ENCODE measurements around the gene C2CD2.

The C2CD2 gene

GRCh38 chr21:41932191-41932575, 21.6 kb downstream of the C2CD2 start:
- no peak overlapping the region for H3K27ac ChIP-seq (ENCODE audit: low read depth, low read length)
- H3K9ac ChIP-seq (ENCODE audit: low read length) = no peak overlapping the region
- no peaks in the 10 kb centered on the region for H3K36me3 ChIP-seq (ENCODE audit: control insufficient read depth, insufficient read depth, low read length)
- H3K18ac ChIP-seq (ENCODE audit: low read length) = no peak overlapping the region
- no CpG with 5 or more reads among the region's 13 CpGs for WGBS (ENCODE audit: extremely low coverage, insufficient coverage, low lambda C conversion rate)
- H3K27me3 ChIP-seq (ENCODE audit: insufficient read depth, low read length, poor library complexity) = no peaks in the 10 kb centered on the region
- H3K4ac ChIP-seq (ENCODE audit: low read depth, low read length) = no peak overlapping the region
- H3K4me3 ChIP-seq (ENCODE audit: low read length) = no peak overlapping the region
- H3K4me2 ChIP-seq (ENCODE audit: low read length) = no peak overlapping the region
- no peak overlapping the region for H4K5ac ChIP-seq (ENCODE audit: low read length)
- DNase-seq = no peak
- H2BK15ac ChIP-seq (replicated peaks; ENCODE audit: low read depth) = no peak overlapping the region
- no peaks in the 10 kb centered on the region for H3K79me2 ChIP-seq (ENCODE audit: control insufficient read depth, insufficient read depth, low read length)
- no peak overlapping the region for H4K8ac ChIP-seq (ENCODE audit: low read depth, low read length)
- no peak overlapping the region for H3K23ac ChIP-seq (ENCODE audit: low read length)
- no peak overlapping the region for H3K56ac ChIP-seq (ENCODE audit: low read length)
- no peak overlapping the region for H2AK5ac ChIP-seq (ENCODE audit: low read length)
- H3K79me1 ChIP-seq (ENCODE audit: low read length) = no peaks in the 10 kb centered on the region
- no peak overlapping the region for H2BK120ac ChIP-seq (ENCODE audit: low read depth, low read length)
- no peak overlapping the region for H2BK5ac ChIP-seq (ENCODE audit: low read length)
- H3K4me1 ChIP-seq (ENCODE audit: control insufficient read depth, low read depth, low read length) = peaks cover 2% of the 10 kb centered on the region

DNA sequence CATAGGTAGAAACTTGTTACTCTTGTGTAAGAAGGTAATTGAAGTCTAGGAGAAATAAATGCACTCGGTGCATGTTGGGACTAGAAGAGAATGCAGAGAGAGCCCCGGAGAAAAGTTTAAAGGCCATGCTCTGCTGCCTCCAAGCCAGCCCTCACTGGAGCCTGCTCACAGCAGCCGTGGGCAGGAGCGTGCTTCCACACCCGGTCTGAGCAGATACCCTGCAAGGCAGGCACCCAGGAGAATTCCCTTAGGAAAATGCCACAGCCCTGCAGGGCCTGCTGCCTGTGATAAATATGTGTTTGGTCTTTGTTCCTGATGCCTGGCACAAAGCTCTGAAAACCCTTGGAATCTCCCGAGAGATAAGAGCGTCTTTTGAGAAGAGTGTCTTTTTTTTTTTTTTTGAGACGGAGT, 22.8 kb downstream of the C2CD2 start:
- Histone ChIP-seq H3K27ac (ENCODE audit: low read depth, low read length) (no peak overlapping the region), H3K27me3 (ENCODE audit: insufficient read depth, low read length, poor library complexity) (no peaks in the 10 kb centered on the region), H2BK5ac (ENCODE audit: low read length) (no peak overlapping the region), H3K79me2 (ENCODE audit: control insufficient read depth, insufficient read depth, low read length) (no peaks in the 10 kb centered on the region), H3K4me2 (ENCODE audit: low read length) (no peak overlapping the region), H2BK15ac (replicated peaks; ENCODE audit: low read depth) (no peak overlapping the region), H3K4ac (ENCODE audit: low read depth, low read length) (no peak overlapping the region), H3K4me1 (ENCODE audit: control insufficient read depth, low read depth, low read length) (peaks cover 4% of the 10 kb centered on the region), H3K9ac (ENCODE audit: low read length) (no peak overlapping the region), H4K8ac (ENCODE audit: low read depth, low read length) (no peak overlapping the region), H3K56ac (ENCODE audit: low read length) (no peak overlapping the region), H2BK120ac (ENCODE audit: low read depth, low read length) (no peak overlapping the region), H3K23ac (ENCODE audit: low read length) (no peak overlapping the region), H4K5ac (ENCODE audit: low read length) (no peak overlapping the region), H3K79me1 (ENCODE audit: low read length) (no peaks in the 10 kb centered on the region), H3K4me3 (ENCODE audit: low read length) (no peak overlapping the region), H3K18ac (ENCODE audit: low read length) (no peak overlapping the region), H2AK5ac (ENCODE audit: low read length) (no peak overlapping the region), H3K36me3 (ENCODE audit: control insufficient read depth, insufficient read depth, low read length) (no peaks in the 10 kb centered on the region)
- WGBS (ENCODE audit: extremely low coverage, insufficient coverage, low lambda C conversion rate) = no CpG with 5 or more reads among the region's 8 CpGs
- DNase-seq = peak; percentile 19

GRCh38 chr21:41929248-41929647, 24.6 kb downstream of the C2CD2 start:
- Histone ChIP-seq H3K27me3 (ENCODE audit: insufficient read depth, low read length, poor library complexity) (no peaks in the 10 kb centered on the region), H3K79me1 (ENCODE audit: low read length) (no peaks in the 10 kb centered on the region)

GRCh38 chr21:41928621-41929220, 25.1 kb downstream of the C2CD2 start:
- Histone ChIP-seq H2BK5ac (ENCODE audit: low read length) (no peak overlapping the region), H3K23ac (ENCODE audit: low read length) (no peak overlapping the region), H3K56ac (ENCODE audit: low read length) (no peak overlapping the region), H4K8ac (ENCODE audit: low read depth, low read length) (no peak overlapping the region), H3K4me2 (ENCODE audit: low read length) (no peak overlapping the region), H3K18ac (ENCODE audit: low read length) (no peak overlapping the region), H2BK15ac (replicated peaks; ENCODE audit: low read depth) (no peak overlapping the region), H3K4me1 (ENCODE audit: control insufficient read depth, low read depth, low read length) (peaks cover 9% of the 10 kb centered on the region), H3K4ac (ENCODE audit: low read depth, low read length) (no peak overlapping the region), H3K27ac (ENCODE audit: low read depth, low read length) (no peak overlapping the region), H3K79me2 (ENCODE audit: control insufficient read depth, insufficient read depth, low read length) (no peaks in the 10 kb centered on the region), H3K9ac (ENCODE audit: low read length) (no peak overlapping the region), H4K5ac (ENCODE audit: low read length) (no peak overlapping the region), H3K79me1 (ENCODE audit: low read length) (no peaks in the 10 kb centered on the region), H3K27me3 (ENCODE audit: insufficient read depth, low read length, poor library complexity) (no peaks in the 10 kb centered on the region), H3K36me3 (ENCODE audit: control insufficient read depth, insufficient read depth, low read length) (no peaks in the 10 kb centered on the region), H2BK120ac (ENCODE audit: low read depth, low read length) (no peak overlapping the region), H2AK5ac (ENCODE audit: low read length) (no peak overlapping the region), H3K4me3 (ENCODE audit: low read length) (no peak overlapping the region)
- no peak for DNase-seq
- WGBS (ENCODE audit: extremely low coverage, insufficient coverage, low lambda C conversion rate) = no CpG with 5 or more reads among the region's 10 CpGs

More at GRCh38 chr21:41929248-41929647, 24.6 kb downstream of the C2CD2 start:
- Histone ChIP-seq H3K56ac (ENCODE audit: low read length) (no peak overlapping the region), H4K8ac (ENCODE audit: low read depth, low read length) (no peak overlapping the region), H3K4me3 (ENCODE audit: low read length) (no peak overlapping the region), H2BK120ac (ENCODE audit: low read depth, low read length) (no peak overlapping the region), H3K27ac (ENCODE audit: low read depth, low read length) (no peak overlapping the region), H3K18ac (ENCODE audit: low read length) (no peak overlapping the region), H3K36me3 (ENCODE audit: control insufficient read depth, insufficient read depth, low read length) (no peaks in the 10 kb centered on the region), H2BK5ac (ENCODE audit: low read length) (no peak overlapping the region), H3K23ac (ENCODE audit: low read length) (no peak overlapping the region), H3K4me2 (ENCODE audit: low read length) (no peak overlapping the region), H3K4ac (ENCODE audit: low read depth, low read length) (no peak overlapping the region), H4K5ac (ENCODE audit: low read length) (no peak overlapping the region), H2BK15ac (replicated peaks; ENCODE audit: low read depth) (no peak overlapping the region), H3K79me2 (ENCODE audit: control insufficient read depth, insufficient read depth, low read length) (no peaks in the 10 kb centered on the region), H3K9ac (ENCODE audit: low read length) (no peak overlapping the region), H2AK5ac (ENCODE audit: low read length) (no peak overlapping the region), H3K4me1 (ENCODE audit: control insufficient read depth, low read depth, low read length) (peaks cover 9% of the 10 kb centered on the region)
- DNase-seq = no peak
- no CpG with 5 or more reads among the region's 5 CpGs for WGBS (ENCODE audit: extremely low coverage, insufficient coverage, low lambda C conversion rate)

DNA sequence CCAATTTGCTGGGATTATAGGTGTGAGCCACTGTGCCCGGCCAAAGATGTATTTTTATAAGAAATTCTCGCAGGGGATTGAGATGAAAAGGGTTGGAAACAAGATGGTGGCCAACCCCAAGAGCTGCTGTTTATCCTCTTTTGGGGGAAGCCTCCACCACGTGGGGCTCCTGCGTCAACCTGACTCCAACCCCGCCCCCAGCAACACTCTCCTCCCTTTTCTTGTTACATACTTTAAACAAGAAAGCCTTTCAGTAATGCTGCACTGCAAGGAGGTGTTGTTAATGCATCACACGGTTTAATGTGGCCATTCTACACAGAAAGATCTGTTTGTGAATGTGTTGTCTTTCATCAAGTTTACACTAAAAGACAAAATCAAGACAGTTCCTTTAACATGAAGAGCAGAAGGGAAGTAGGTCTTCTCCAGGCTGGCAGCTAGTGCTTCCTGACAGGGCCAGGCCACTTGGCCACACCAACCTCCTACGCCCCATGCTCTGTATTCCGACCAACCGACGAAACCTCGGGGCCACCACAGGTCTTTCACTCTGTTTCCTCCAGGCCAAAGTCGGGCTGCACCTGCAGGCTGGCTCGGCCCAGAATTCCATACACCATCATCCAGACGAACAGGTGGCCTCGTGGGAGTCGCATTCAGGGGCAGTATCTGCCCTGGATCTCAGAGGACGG, 25.9 kb downstream of the C2CD2 start:
- no peaks in the 10 kb centered on the region for H3K79me2 ChIP-seq (ENCODE audit: control insufficient read depth, insufficient read depth, low read length)
- H3K56ac ChIP-seq (ENCODE audit: low read length) = no peak overlapping the region
- no peak overlapping the region for H3K4ac ChIP-seq (ENCODE audit: low read depth, low read length)
- H3K27ac ChIP-seq (ENCODE audit: low read depth, low read length) = no peak overlapping the region
- H2BK120ac ChIP-seq (ENCODE audit: low read depth, low read length) = no peak overlapping the region
- H3K79me1 ChIP-seq (ENCODE audit: low read length) = no peaks in the 10 kb centered on the region
- no peak for DNase-seq
- no peak overlapping the region for H2AK5ac ChIP-seq (ENCODE audit: low read length)
- H3K4me2 ChIP-seq (ENCODE audit: low read length) = no peak overlapping the region
- no peak overlapping the region for H3K23ac ChIP-seq (ENCODE audit: low read length)
- H3K4me3 ChIP-seq (ENCODE audit: low read length) = no peak overlapping the region
- no peak overlapping the region for H2BK15ac ChIP-seq (replicated peaks; ENCODE audit: low read depth)
- no CpG with 5 or more reads among the region's 17 CpGs for whole genome bisulfite sequencing (ENCODE audit: extremely low coverage, insufficient coverage, low lambda C conversion rate)
- no peak overlapping the region for H2BK5ac ChIP-seq (ENCODE audit: low read length)
- no peak overlapping the region for H4K5ac ChIP-seq (ENCODE audit: low read length)
- no peak overlapping the region for H3K18ac ChIP-seq (ENCODE audit: low read length)
- no peaks in the 10 kb centered on the region for H3K36me3 ChIP-seq (ENCODE audit: control insufficient read depth, insufficient read depth, low read length)
- no peak overlapping the region for H3K9ac ChIP-seq (ENCODE audit: low read length)
- no peaks in the 10 kb centered on the region for H3K27me3 ChIP-seq (ENCODE audit: insufficient read depth, low read length, poor library complexity)
- peaks cover 8% of the 10 kb centered on the region for H3K4me1 ChIP-seq (ENCODE audit: control insufficient read depth, low read depth, low read length)
- no peak overlapping the region for H4K8ac ChIP-seq (ENCODE audit: low read depth, low read length)

DNA sequence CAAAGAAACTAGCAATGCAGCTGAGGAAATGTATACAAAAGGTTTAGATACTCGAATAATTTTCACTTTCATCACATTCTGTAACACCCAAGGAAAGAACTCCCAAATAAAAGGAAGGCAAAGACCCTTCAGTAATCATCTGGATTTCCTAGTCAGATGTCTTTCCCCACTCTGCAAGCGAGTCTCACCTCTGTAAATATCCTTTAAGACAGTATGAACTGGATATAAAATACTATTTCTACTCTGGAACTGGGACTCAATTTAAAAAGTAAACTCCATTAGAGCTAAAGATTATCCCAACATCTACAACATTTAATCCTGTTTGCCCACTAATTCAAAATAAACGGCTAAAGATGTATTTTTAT, 27.0 kb downstream of the C2CD2 start:
- Histone ChIP-seq H2BK15ac (replicated peaks; ENCODE audit: low read depth) (no peak overlapping the region), H3K56ac (ENCODE audit: low read length) (no peak overlapping the region), H2AK5ac (ENCODE audit: low read length) (no peak overlapping the region), H3K4ac (ENCODE audit: low read depth, low read length) (no peak overlapping the region), H3K4me2 (ENCODE audit: low read length) (no peak overlapping the region), H3K79me1 (ENCODE audit: low read length) (no peaks in the 10 kb centered on the region), H2BK120ac (ENCODE audit: low read depth, low read length) (no peak overlapping the region), H3K4me3 (ENCODE audit: low read length) (no peak overlapping the region), H4K8ac (ENCODE audit: low read depth, low read length) (no peak overlapping the region), H3K27ac (ENCODE audit: low read depth, low read length) (no peak overlapping the region), H4K5ac (ENCODE audit: low read length) (no peak overlapping the region), H2BK5ac (ENCODE audit: low read length) (no peak overlapping the region), H3K36me3 (ENCODE audit: control insufficient read depth, insufficient read depth, low read length) (no peaks in the 10 kb centered on the region), H3K18ac (ENCODE audit: low read length) (no peak overlapping the region), H3K79me2 (ENCODE audit: control insufficient read depth, insufficient read depth, low read length) (no peaks in the 10 kb centered on the region), H3K27me3 (ENCODE audit: insufficient read depth, low read length, poor library complexity) (no peaks in the 10 kb centered on the region), H3K9ac (ENCODE audit: low read length) (no peak overlapping the region), H3K4me1 (ENCODE audit: control insufficient read depth, low read depth, low read length) (peaks cover 8% of the 10 kb centered on the region), H3K23ac (ENCODE audit: low read length) (no peak overlapping the region)
- DNase-seq = no peak
- no CpG with 5 or more reads among the region's 3 CpGs for WGBS (ENCODE audit: extremely low coverage, insufficient coverage, low lambda C conversion rate)
